ENCODE data around the gene ZDHHC19. TPM values are rescaled to one million over a fixed set of nuclear protein-coding genes. Genes with fewer than 3 reads are reported as not detected.
A peak's percentile ranks its signal among the peaks of the same experiment; 100 is the strongest.
"Not testable (repeated sequence)": the region's sequence is repeated elsewhere in the genome, so short reads cannot be mapped to it uniquely, and the experiment has no call there.

ZDHHC19 gene
- total RNA-seq, 4 donors from 2014 or later: not detected

DNA sequence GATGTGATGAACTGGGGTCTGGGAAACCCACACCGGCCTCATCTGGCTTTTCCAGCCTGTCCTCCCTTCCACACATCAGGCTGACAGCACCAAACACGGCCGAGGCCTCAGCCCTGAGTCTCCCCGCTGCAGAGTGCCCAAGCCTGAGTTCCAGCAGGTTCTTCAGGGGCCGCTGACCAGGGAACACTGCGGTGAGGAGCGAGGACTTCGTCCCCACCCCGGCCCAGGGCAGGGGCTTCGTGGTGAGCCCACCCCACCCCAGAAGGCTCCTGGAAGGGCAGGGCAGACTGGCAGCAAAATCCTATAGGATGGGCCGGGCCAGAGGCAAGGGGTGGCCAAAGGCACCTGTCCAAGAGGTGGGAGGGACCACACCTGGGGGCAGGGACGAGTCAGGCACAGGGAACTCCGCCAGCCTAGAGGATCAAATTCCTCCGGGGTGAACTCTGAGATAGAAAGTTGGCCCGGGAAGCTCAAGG is 4.9 kb upstream of the ZDHHC19 start, which contains the start of gene SLC51A:
Gene SLC51A, plus strand, starts transcription at position 446 of the 476 bp plus-strand sequence. CDS start 179 bp downstream, outside the sequence.
- H3K27ac ChIP-seq: no peak within 1 kb of the TSS
- intact Hi-C loops (cut with DNase I): no loop called here
- H3K4me3 ChIP-seq (replicated peaks in 1 of 3): peak within 1 kb of the TSS in 1 of 3 donors; percentile 17
- DNase-seq: peak; percentile 64 to 71
- no peaks in the 10 kb centered on the region for H3K36me3 ChIP-seq
- H3K4me1 ChIP-seq: peaks cover 0 to 7% of the 10 kb centered on the region in 2 donors
- TF ChIP-seq POLR2A (IDR thresholded peaks at IDR 0.05): no peak
- TF ChIP-seq, protein P1, sequence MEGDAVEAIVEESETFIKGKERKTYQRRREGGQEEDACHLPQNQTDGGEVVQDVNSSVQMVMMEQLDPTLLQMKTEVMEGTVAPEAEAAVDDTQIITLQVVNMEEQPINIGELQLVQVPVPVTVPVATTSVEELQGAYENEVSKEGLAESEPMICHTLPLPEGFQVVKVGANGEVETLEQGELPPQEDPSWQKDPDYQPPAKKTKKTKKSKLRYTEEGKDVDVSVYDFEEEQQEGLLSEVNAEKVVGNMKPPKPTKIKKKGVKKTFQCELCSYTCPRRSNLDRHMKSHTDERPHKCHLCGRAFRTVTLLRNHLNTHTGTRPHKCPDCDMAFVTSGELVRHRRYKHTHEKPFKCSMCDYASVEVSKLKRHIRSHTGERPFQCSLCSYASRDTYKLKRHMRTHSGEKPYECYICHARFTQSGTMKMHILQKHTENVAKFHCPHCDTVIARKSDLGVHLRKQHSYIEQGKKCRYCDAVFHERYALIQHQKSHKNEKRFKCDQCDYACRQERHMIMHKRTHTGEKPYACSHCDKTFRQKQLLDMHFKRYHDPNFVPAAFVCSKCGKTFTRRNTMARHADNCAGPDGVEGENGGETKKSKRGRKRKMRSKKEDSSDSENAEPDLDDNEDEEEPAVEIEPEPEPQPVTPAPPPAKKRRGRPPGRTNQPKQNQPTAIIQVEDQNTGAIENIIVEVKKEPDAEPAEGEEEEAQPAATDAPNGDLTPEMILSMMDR (IDR thresholded peaks at IDR 0.05): no peak
- 19 to 32% methylated on average over 13 to 14 of the region's 15 CpGs for WGBS, 2 donors
- H3K27me3 ChIP-seq: no peaks in the 10 kb centered on the region
- H3K9me3 ChIP-seq: no peaks in the 10 kb centered on the region

GRCh38 chr3:196215493-196216020 is 4.4 kb upstream of the ZDHHC19 start:
- Histone ChIP-seq H3K27ac (no peak overlapping the region), H3K9me3 (no peaks in the 10 kb centered on the region), H3K4me3 (replicated peaks in 1 of 3) (no peak overlapping the region), H3K4me1 (peaks cover 0 to 7% of the 10 kb centered on the region in 2 donors), H3K27me3 (no peaks in the 10 kb centered on the region), H3K36me3 (no peaks in the 10 kb centered on the region)
- 81 to 85% methylated on average over 10 of the region's 10 CpGs for WGBS, 2 donors
- no peak for TF ChIP-seq POLR2A (IDR thresholded peaks at IDR 0.05)
- TF ChIP-seq, protein P1 (IDR thresholded peaks at IDR 0.05): no peak
- DNase-seq: no peak
- intact Hi-C loops (cut with DNase I): no loop called here

- no peak overlapping the region for H3K4me3 ChIP-seq (replicated peaks in 1 of 3)
- no peaks in the 10 kb centered on the region for H3K36me3 ChIP-seq
- no peak overlapping the region for H3K27ac ChIP-seq
- WGBS, 2 donors: 88 to 91% methylated on average over 11 to 16 of the region's 16 CpGs
- intact Hi-C loops (cut with DNase I): no loop called here
- H3K4me1 ChIP-seq: peaks cover 0 to 7% of the 10 kb centered on the region in 2 donors
- DNase-seq: no peak
- H3K9me3 ChIP-seq: no peaks in the 10 kb centered on the region
- no peaks in the 10 kb centered on the region for H3K27me3 ChIP-seq
- TF ChIP-seq POLR2A (IDR thresholded peaks at IDR 0.05): no peak
Observed at GRCh38 chr3:196214783-196215441, 3.7 kb upstream of the ZDHHC19 start.

DNA sequence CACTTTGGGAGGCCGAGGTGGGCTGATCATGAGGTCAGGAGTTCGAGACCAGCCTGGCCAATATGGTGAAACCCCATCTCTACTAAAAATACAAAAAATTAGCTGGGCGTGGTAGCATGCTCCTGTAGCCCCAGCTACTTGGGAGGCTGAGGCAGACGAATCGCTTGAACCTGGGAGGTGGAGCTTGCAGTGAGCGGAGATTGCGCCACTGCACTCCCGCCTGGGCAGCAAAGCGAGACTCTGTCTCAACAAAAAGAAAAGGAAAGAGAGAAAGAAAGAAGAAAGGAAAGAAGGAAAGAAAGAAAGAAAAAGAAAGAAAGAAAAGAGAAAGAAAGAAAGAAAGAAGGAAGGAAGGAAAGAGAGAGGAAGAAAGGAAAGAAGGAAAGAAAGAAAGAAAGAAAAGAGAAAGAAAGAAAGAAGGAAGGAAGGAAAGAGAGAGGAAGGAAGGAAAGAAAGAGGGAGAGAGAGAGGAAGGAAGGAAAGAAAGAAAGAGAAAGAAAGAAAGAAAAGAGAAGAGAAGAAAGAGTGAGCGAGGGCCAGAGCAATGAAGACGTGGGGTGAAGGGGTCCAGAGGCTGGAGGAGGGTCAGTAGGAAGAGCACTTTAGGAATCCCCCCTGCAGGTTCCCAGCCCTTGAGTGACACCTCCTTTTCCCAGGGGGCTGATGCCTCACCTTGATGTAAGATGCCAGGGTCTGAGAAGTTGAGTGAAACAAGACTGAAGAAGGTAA is 1.1 kb downstream of the ZDHHC19 start:
- intact Hi-C loops (cut with DNase I); H3K36me3 ChIP-seq; H3K9me3 ChIP-seq; H3K27ac ChIP-seq; H3K4me1 ChIP-seq; H3K4me3 ChIP-seq (replicated peaks in 1 of 3); H3K27me3 ChIP-seq; DNase-seq: not testable (repeated sequence)
- WGBS, 2 donors: 88 to 96% methylated on average over 11 of the region's 11 CpGs

- no peak overlapping the region for H3K4me3 ChIP-seq (replicated peaks in 1 of 3)
- intact Hi-C loops (cut with DNase I): no loop called here
- WGBS, 2 donors: 84 to 90% methylated on average over 6 to 13 of the region's 24 CpGs
- H3K27ac ChIP-seq: no peak overlapping the region
- DNase-seq: no peak
- no peaks in the 10 kb centered on the region for H3K36me3 ChIP-seq
- no peaks in the 10 kb centered on the region for H3K4me1 ChIP-seq
- no peaks in the 10 kb centered on the region for H3K27me3 ChIP-seq
- TF ChIP-seq, protein P1 (IDR thresholded peaks at IDR 0.05): no peak
- no peak for TF ChIP-seq POLR2A (IDR thresholded peaks at IDR 0.05)
- no peaks in the 10 kb centered on the region for H3K9me3 ChIP-seq
Observed at GRCh38 chr3:196208942-196209695, 2.1 kb downstream of the ZDHHC19 start.

Data from thyroid gland (tissue), 4 donors.